PFSK-1 (cell line): Measurements from ENCODE around the gene C22orf31.

Experiments
- POLR2AphosphoS5 ChIP-seq: IDR thresholded peaks from 2 replicates; pipeline ENCODE4 v1.6.1; 2012; ENCODE audit warnings: low read depth, mild to moderate bottlenecking, control low read depth, low read length, moderate library complexity
- REST ChIP-seq, 2 experiments: IDR thresholded peaks; 2 replicates each; pipeline versions ENCODE4 v1.6.1 to v1.8.0; 2011 to 2012; ENCODE audit warnings: low read depth in 2 of 2, low read length in 2 of 2, control low read depth in 1 of 2, inconsistent platforms in 1 of 2, mild to moderate bottlenecking in 1 of 2, moderate library complexity in 1 of 2; ENCODE audit not compliant: insufficient read depth in 1 of 2
- SIN3A ChIP-seq: IDR thresholded peaks from 2 replicates; pipeline ENCODE4 v1.6.1; 2012; ENCODE audit warnings: mild to moderate bottlenecking, low read length, moderate library complexity, borderline replicate concordance; ENCODE audit not compliant: insufficient read depth
- TAF1 ChIP-seq: IDR thresholded peaks from 2 replicates; pipeline ENCODE4 v1.6.1; 2012; ENCODE audit warnings: low read length, control low read depth, borderline replicate concordance; ENCODE audit not compliant: insufficient read depth

- TF ChIP-seq POLR2AphosphoS5 (no peak), TAF1 (no peak), SIN3A (no peak), REST (IDR thresholded peaks at IDR 0.05; ENCODE audit: insufficient read depth in 1 of 2, low read depth in 2 of 2, low read length in 2 of 2) (no peak)
These were observed 17.6 kb downstream of the C22orf31 start for GRCh38 chr22:29043906-29044575.
